NCI-H524 treated with DMSO at 0.1 percent for 48 hours (cell line): ENCODE measurements around the gene AQP11.
"Not testable (repeated sequence)": the region's sequence is repeated elsewhere in the genome, so short reads cannot be mapped to it uniquely, and the experiment has no call there.

Experiments used
- DNase-seq: peaks from one replicate; lab custom pipeline; 2025; lab: John Stamatoyannopoulos, UW

AQP11 gene

DNA sequence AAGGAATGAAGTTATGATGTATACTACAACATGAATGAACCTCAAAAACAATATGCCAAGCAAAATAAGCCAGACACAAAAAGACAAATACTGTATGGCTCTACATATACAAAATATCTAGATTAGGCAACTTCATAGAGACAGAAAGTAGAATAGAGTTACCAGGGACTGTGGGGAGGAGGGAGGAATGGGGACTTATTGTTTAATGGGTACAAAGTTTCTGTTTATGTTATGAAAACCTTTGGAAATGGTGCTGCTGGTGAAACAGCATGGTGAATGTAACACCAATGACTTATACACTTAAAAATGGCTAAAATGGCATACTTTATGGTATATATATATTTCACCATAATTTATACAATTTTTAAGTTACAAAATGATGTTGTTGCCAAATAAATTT is 4.1 kb downstream of the AQP11 start:
- no peak for DNase-seq

DNA sequence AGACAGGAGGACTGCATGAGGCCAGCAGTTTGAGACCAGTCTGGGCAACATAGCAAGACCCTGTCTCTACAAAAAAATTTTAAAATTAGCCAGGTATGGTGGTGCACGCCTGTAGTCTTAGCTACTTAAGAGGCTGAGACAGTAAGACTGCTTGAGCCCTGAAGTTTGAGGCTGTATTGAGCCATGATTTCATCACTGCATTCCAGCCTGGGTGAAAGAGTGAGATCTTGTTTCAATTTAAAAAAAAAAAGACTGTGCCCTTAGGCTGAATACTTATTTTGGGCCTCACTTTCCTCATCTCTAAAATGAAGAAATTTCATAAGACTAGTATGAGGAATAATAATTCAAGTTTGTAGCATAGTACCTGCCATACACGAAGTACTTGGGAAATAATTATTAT is 6.9 kb downstream of the AQP11 start:
- DNase-seq = no peak

DNA sequence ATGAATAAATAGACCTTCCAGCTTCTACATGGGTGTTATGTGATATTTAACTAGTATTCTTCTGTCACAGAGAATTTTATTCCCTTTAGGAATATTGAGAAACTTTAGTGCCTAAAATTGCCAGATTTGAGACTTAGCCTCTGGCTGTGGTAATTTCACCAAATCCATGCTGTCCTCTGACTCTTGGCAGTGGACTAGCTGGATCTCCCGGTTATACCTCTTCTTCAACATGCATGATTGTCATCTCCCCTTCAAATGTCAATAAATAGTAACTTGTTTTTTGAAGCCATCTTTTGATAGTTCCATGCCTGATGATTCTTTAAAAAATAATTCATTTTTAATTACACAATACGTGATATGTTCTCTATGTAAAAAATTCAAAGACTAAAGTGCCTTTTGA is 8.4 kb downstream of the AQP11 start:
- no peak for DNase-seq

DNA sequence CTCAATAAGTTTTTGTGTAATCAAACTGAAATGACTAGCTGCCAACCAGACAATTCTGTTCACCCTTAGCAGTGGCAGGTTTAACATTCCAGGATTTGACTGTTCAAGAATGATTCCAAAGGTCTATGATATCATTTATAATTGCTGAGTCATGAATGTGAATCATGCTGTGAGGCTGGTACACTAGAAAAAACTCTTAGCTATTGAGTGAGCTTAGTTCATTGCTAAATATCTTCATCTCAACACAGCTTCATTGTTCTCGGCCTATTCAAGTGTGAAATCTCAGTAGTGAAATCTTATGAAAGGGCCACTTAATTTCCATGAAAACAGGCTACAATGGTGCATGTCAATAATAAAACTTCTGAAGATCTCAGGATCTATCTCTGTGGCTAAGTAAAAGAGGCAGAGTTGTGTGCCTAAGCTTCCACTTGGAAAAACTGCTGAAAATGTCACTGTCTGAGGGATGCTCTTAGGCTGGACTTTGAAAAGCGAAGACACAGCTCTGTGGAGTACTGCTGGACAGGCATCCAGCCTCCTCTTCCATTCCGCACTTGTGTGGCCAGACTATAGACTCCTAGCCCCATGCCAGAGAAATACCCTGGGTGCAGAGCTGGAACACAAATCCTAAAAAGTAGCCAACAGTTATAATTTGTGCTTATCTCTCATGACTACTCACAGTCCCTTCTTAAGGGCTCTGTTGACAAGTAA is 12.8 kb downstream of the AQP11 start:
- no peak for DNase-seq

DNA sequence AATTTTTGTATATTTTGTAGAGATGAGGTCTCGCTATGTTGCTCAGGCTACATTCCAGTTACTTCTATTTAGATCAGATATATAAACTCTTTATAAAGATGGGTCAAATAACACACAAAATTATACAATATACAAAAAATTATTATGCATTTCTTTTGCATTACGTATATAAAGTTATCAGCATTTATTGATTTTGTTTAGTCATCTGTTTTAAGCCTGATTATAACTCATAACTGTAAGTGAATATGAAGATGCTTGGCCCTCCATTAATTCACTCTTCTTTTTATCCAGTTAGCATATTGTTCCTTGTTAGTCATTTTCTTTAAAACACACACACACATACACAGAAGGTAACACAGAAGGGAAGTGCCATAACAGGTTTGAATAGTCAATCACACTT is 14.5 kb downstream of the AQP11 start:
- no peak for DNase-seq

DNA sequence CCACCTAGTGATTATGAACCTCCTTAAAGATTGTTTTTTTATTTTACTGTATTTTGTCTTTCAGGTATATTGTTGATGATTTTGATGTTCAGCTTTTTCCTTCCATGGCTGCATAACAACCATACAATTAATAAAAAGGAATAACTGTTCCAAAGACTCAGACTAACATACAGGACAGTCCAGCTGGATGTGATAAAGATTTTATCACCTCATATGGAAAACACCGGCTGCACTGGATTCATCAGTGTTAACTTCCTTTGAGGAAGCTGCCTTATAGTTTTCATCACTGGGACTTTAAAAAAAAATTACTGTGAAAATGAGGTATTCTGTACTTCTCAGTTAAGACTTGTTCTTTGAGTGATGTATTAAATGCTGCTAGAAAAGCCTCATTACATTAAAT is 19.5 kb downstream of the AQP11 start:
- no peak for DNase-seq

DNA sequence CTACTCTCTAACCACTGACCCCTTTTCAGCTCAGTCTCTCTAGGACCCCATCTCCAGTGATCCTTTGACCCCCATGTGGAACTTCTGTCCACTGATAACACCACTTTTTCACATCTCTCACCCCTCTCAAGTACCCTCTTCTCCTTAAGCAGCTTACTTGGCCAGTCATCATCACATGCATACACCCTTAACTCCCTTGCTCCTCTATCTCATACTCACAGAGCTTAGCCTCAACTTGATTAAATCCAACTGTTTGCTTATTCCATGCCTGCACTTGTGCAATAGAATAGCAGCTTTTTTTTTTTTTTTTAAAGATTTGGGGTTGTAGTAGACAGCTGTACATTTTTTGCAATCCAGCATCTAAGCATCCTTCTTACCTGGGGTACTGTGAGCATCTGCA is 22.2 kb downstream of the AQP11 start:
- no peak for DNase-seq

DNA sequence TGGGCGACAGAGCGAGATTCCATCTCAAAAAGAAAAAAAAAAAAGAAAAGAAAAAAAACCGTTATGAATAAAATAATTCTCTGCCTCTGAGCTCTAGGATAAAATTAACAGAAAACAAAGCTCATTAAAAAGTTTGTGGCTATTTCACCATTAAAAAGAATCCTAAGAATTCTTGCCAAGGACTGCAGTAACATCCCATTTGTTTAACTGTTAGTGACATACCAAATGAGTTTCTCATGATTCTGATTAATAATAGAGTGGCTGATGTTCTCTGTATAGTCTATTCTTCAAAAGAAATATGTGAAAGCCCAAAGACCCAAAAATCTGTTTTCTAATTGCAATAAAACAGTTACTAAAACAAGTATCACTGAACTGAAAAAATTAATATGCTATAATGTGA is 28.1 kb downstream of the AQP11 start:
- DNase-seq = no peak

DNA sequence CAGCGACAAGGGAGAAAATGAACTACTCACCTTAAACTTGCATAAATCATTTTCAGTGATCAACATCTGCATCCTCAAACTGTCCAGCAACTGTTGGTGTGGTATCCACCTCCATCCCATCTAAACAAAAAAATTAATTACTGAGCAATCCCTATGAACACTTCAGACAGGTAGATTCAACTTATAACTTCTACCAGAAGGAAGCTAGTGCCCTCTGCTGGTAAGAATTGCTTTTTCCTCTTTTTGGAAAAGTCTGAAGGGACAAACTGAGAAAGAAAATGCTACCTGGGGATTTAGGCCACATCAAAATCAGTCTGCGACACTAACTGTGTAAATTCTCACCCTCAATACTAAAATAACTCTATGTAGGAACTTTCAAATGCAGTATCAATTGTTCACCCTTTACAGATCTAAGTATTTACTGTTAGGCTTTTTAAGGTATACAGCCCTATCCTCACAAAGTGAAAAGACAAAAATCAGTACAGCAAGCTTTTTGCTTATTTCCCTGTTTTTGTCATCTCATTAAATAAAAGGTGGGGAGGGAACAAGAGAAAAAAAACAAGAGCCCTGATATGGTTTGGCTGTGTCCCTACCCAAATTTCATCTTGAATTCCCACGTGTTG is 29.9 kb downstream of the AQP11 start:
- DNase-seq = no peak

DNA sequence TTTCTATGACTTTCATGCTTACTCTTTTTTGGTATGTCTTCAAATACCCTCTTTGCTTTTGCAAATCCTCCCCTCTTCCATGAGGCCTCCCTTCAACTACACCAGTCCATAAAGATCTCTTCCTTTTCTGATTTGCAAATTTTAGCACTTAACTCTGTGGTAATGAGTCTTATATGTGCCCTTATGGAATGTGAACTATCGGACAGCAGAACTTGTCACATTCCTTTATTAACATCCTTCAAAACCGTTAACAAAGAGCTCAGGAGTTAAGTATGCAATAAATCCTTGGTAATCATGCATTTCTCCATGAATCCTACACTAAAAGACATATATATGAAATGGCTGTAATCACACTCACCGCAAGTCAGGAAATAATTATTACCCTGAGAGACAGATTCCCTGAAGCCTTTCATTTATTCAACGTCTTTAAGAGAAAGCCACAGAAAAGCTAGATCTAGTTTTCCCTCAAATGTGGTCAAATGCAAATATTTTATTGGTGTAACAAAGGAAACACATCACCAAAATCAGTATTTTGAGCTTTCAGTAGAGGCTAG is 40.5 kb downstream of the AQP11 start:
- no peak for DNase-seq

DNA sequence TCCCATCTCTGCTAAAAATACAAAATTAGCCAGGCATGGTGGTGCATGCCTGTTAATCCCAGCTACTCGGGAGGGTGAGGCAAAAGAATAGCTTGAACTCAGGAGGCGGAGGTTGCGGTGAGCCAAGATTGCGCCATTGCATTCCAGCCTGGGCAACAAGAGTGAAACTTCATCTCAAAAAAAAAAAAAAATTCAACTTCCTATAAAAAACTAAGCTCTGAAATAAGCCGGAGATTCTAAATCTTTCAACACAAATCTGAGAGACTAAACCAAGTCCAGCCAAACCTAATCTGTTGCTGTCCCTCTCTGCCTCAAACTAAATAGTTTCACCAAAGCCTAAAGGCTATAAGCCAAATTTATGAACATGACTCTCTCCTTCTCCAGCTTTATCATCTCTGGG is 44.2 kb downstream of the AQP11 start:
- not testable (repeated sequence) for DNase-seq

DNA sequence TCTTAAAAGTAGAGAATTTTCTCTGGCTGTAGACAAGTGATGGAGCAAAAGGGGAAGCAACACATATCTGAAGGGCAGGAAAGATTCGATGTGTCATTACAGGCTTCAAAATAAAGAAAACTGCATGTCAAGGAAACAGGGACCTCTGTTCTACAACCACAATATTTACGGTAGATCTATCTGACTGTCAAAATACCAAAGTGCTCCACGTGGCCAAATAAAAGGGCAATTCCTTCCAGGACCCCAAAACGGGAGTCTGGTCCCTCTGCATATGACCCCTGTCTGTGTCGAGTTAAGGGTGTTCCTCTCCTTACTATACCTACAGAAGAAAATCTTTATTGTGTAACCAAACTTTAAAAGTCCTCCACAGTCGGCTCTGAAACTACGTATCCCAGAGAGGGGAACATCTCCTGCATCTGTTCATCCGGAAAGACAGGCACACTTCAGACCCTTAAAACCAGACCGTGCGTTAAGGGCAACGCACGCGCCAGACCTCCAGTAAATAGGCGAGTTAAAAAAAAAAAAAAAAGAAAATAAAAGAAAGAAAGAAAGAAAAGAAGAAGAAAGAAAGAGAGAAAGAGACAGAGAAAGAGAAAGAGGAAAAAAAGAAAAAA is 47.1 kb downstream of the AQP11 start:
- no peak for DNase-seq

DNA sequence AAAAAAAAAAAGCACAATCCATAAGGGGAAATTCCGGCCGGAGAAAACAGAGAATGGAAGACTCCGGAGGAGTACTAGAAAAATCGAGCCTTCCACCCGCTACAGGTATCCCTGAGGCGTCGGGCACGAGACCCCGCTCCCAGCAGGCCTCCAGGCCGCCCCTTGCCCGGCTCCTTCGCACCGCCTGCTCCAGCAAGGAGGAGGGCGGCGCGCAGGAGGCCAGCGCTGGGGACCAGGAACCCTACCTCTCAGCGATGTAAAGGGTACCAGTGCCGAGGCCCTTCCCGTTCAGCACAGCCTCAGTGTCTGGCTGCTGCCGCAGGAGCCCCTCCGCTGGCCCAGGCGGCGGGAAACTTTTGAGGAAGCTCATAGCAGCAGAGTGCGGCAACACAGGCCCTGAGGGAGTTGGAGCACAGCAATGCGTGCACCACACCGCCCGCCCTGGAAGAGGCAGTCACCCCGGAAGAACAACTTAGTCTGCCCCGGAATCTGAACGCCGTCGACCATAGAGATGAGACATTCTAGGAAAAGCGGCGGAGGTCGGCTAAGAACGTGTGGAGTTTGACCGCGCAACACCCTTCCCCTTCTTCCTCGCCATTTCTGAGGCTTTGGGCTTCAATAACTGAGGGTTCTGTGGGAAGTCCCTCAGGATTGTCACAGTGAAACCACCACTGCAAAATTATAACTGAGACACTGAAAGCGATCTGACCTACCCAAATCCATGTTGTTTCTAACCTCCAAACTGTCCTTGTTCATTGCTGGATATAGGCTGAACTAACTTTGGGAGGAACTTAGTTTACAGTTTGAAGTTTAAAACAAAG is 47.8 kb downstream of the AQP11 start, which contains the start of gene CLNS1A:
CLNS1A (minus strand) TSS at position 450 of the 821 bp plus-strand sequence; CDS start at position 370, 80 bp downstream.
- DNase-seq = peak; percentile 71

DNA sequence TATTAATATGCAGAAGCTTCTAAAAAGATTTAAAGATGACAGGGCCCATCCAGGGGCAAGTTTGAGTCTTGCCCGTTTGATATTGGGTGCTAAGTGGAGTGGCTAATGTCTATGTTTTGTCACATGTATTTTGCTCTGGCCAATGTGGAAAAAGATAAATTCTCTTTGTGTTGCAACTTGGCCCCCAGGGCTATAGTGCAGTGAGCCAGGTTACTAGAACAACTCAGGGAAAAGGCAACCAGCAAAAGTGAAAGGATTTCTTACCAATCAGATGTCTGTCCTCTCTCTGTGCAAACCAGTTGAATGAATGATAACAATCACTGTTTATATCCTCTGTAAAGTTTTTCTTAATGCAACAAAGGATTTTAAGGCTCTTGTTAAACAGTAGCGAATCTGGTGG is 52.5 kb downstream of the AQP11 start:
- no peak for DNase-seq

DNA sequence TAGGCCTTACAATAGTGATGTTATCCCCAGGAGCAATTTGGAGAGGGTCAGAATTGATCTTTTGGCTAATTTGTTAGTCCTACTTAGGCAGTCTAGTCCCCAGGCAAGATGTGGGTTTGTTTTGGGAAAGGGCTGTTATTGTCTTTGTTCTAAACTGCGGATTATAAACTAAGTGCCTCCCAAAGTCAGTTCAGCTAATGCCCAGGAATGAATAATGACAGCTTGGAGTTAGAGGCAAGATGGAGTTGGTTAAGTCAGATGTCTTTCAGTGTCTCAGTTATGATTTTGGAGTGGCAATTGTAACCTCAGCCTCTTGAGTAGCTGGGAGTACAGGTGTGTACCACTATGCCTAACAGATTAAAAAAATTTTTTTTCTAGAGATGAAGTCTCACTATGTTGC is 55.1 kb downstream of the AQP11 start:
- DNase-seq = no peak

DNA sequence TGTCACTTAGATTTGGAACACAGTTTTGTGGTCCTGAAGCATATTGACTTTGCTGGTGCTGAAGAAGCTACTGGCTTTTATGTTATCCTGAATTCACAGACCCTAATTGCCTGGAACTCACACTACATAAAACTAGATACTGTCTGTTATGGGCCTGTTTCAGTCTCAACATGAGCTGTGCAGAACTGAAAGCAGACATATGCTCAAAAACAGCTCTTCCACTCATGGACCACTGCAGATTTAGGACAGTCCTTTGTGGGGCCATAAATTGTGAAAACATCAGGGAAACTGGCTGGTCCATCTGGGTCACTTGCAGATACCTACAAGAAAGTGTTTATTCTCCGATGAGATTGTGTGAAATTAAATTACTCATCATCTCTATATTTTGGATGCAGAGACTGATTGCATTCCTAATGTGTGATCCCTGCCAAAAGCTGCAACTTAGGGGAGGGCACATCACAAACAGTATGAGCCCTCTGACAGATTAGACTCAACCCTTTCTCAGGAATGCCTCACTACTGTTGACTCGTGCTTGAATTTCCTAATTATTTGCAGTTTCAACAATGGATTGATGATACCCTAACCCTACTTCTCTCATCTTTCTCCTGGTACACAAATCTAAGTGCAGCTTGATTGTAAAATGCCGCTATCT is 58.0 kb downstream of the AQP11 start:
- DNase-seq = no peak

DNA sequence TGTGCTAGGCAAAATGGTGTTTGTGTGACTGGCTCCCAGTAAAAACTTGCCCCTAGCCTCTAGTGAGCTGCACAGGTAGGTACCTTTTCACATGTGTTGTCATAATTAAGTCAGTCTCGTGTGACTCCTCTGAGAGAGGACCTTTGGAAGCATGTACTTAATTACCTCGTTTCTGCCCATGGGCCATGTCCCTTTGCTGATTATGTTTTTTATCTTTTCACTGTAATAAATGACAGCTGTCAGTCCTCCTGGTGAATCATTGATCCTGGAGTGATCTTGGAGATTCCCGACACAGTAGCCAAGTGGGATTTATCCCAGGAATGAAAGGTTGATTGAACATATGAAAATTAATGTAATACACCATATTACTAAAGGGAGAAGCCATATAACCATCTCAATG is 60.4 kb downstream of the AQP11 start:
- DNase-seq = no peak

DNA sequence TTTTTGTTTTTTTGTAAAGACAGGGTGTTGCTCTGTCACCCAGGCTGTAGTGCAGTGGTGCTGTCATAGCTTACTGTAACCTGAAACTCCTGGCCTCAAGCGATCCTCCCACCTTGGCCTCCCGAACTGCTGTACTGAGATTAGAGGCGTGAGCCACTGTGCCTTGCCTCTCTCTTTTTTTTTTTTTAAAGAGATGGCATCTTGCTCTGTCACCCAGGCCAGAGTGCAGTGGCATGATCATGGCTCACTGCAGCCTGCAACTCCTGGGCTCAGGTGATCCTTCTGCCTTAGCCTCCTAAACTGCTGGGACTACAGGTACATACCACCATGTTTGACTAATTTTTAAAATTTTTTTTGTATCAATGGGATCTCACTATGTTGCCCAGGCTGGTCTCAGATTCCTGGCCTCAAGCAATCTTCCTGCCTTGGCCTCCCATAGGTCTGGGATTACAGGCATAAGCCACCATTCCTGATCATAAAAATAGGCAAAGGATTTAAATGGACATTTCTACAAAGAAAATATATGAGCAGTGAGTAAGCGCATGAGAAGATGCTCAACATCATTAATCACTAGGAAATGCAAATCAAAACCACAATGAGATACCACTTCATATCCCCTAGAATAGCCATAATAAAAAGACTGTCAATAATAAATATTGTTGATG is 65.1 kb downstream of the AQP11 start:
- no peak for DNase-seq

DNA sequence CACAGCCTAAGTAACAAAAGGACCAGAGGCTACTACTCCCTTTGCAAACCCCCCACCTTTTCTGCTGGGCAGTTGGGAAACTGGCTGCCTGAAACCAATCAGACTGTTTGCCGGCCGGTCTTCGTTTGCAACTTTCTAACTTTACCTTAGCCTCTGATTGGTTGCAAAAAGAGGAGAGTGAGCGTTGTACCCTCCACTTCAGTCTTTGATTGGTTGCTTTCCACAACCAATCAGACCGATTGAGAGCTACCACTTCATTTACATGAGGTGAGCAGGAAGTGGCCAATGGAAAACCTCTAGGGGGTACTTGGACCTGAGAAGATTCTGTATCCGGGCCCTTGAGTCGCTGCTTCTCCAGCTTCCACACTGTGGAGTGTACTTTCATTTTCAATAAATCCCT is 66.6 kb downstream of the AQP11 start:
- no peak for DNase-seq

DNA sequence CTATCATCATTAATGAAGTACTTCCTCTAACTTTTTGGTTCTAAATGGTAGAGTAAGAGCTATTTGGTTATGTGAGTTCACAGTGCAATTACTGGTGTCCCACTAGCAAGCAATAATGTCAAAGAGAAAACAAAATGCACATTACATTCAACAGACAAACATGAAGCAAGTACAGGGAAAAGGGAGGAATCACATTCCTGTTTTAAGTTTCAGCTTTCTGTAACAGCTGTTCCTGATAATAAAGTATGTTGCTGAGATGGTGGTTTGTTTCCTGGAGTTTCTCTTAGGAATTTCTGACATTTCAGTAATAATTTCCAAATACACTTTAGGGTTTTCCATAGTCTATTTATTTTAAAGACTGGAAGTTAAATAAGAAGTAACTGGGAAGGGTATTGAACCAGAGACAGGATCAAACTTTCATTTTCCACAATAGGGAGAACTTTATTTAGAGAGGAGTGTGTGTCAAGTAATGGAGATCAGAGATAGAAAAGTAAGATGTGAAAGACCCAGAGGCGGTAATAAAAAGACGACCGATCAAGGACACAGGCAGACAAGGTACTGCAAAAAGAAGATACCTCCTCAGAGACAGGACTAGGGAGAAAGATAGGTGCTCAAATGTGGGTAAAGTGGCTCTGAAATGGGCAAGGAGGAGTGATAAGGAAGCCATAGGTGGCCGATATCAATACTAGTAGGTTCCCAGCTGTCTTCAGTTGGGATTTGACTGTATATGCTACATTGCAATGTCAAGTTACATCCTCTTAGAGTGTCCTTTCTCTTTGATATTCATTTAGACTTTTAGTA is 68.7 kb downstream of the AQP11 start:
- no peak for DNase-seq
